GM18519 (cell line): ENCODE data around the gene AFF3.
"Not testable (repeated sequence)": the region's sequence is repeated elsewhere in the genome, so short reads cannot be mapped to it uniquely, and the experiment has no call there.

Experiments
- ATAC-seq: cut with Tn5 transposase; IDR thresholded peaks from one replicate; pipeline ENCODE4 v1.9.1; 2021; ENCODE audit warnings: mild to moderate bottlenecking, moderate library complexity; ENCODE audit not compliant: unreplicated experiment, low FRiP score

AFF3 gene

DNA sequence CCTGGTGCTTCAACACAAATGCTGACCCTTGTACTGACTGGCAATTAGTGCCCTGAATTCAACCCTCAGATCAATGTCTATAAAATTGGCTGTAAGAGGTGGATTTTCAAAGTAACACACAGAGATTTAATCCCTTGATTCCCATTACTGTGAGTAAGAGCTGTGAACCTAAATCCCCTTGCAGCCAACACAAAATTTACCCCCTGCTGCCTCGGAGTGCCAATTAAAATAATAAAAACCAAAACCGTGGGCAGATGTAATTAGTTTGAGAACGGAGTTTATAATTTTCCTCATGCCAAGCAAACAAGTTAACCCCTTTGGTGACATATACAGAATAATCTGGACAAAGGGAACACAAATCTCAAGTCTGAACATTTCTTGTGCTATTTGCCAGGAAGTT lies 596.8 kb downstream of the AFF3 start:
- no peak for ATAC-seq

DNA sequence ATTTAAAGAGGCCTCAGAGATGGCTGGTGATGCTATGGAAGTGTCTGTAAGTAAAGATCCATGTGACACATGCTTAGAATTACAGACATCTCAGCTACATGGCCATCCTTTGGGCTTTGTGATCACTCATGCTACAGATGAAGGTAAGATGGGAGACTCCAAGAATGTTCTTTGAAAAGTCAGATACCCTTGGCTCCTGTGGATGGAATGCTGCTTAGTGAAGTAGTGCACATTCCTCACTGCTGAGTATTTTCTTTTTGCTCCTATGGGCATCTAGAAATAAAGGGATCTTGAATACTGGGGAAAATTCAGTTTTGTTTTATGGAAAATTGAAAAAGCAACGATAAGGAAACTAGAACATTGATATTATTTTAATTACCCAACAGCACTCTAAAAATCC lies 597.3 kb downstream of the AFF3 start:
- ATAC-seq = no peak

GRCh38 chr2:99544608-99545007 lies 597.8 kb downstream of the AFF3 start:
- no peak for ATAC-seq

- no peak for ATAC-seq
Observed at GRCh38 chr2:99543247-99543646, 599.1 kb downstream of the AFF3 start.

GRCh38 chr2:99537910-99538485 lies 604.4 kb downstream of the AFF3 start:
- no peak for ATAC-seq

DNA sequence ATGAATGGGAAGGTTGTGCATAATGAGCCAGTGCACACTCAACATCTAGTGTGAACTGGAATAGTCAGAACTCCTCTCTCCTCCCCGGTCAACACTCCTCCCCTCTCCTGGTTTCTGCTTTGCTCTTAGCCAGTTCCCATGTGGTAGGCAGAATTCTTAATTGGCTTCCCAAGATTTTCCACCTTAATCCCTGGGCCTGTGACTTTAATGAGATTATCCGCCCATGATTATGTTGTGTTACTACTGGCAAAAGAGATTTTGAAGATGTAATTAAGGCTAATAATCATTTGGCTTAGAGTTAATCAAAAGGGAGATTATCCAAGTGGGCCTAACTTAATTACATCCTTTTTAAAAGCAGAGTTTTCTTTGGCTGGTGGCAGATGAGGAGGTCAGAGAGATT lies 618.3 kb downstream of the AFF3 start:
- ATAC-seq = no peak

- no peak for ATAC-seq
Observed at GRCh38 chr2:99522157-99522556, 620.2 kb downstream of the AFF3 start.

DNA sequence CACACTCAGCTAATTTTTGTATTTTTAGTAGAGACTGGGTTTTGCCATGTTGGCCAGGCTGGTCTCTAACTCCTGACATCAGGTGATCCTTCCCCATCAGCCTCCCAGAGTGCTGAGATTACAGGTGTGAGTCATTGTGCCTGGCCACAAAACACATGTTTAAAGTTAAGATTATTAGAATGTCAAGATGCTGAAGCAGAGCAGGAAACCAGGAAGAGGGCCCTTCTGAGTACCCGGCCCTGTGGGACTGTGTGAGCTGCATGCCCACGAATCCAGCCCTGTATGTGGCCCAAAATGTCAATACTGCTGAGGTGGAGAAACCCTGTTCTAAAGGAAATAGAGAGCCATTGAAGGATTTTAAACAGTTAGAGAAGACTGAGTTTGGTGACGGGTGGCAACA lies 621.6 kb downstream of the AFF3 start:
- no peak for ATAC-seq

GRCh38 chr2:99520195-99520594 lies 622.2 kb downstream of the AFF3 start:
- ATAC-seq = no peak

DNA sequence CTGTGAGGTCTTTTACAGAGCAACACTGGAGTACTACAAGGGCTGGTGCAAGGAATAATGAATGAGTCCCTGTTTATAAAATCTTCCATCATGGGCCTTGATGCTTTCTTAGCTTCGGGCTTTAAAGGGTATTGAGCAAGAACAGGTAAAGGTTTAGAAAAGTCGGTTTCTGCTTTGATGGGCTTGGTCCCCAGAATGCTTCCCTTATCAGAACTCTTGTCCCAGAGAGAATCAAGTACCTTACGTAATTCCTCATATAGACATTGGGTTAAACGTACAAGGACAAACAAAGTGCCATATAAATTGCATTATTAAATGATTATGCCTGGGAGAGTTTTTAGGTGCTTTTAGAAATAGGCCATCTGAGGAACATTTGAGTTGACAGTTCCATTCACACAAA lies 628.0 kb downstream of the AFF3 start:
- no peak for ATAC-seq

- no peak for ATAC-seq
Observed at GRCh38 chr2:99512181-99512591, 630.2 kb downstream of the AFF3 start.

DNA sequence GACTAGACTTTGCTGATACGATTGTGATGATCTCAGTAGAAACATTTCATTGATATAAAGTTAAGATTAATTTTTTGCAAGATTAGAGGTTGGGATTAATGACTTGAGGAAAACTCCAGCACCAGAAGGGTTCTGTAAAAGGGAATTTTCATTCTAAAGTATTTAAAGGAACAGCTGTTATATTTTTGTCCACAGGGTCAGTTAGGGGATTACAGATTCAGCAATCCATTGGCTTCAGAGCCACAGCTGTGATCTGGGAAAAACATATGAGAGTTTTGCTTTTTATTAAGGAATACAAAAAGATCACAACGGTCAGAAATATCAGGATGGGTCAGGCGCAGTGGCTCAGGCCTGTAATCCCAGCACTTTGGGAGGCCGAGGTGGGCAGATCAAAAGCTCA lies 633.0 kb downstream of the AFF3 start:
- no peak for ATAC-seq

- no peak for ATAC-seq
Observed at GRCh38 chr2:99507937-99508818, 634.2 kb downstream of the AFF3 start.

- ATAC-seq = no peak
Observed at GRCh38 chr2:99504844-99505584, 637.4 kb downstream of the AFF3 start.

DNA sequence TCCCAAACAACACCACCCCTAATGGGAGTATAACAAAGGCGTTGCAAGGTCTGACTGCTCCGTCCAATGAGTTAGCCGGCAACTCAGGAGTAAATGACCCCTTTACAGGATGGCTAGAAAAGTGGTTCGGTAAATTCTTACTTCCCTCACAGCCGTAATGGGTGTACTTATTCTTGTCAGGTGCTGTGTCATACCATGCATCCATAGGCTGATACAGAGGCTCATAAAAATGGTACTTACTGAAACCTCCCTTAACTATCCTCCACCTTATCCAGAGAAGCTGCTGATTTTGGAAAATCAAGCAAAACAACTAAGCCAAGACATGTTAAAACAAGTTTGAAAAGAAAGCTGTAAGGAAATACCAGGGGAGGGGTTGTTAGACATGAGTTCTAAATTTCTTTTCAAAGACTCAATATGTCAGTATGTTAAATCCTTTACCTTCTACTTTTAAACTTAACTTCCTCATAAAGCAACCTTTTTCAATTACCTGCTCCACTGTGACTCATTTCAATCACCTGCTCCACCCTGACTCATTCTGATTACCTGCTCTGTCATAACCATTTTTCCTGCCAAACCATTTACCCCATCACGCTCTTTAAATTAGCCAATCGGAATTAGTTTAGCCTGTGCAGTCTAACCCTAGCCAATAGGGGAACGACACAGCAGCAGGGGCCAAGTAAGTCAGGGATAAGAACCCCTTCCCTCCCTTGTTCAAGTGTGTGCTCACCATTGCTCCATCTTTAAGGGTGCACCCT lies 638.6 kb downstream of the AFF3 start:
- ATAC-seq = not testable (repeated sequence)

DNA sequence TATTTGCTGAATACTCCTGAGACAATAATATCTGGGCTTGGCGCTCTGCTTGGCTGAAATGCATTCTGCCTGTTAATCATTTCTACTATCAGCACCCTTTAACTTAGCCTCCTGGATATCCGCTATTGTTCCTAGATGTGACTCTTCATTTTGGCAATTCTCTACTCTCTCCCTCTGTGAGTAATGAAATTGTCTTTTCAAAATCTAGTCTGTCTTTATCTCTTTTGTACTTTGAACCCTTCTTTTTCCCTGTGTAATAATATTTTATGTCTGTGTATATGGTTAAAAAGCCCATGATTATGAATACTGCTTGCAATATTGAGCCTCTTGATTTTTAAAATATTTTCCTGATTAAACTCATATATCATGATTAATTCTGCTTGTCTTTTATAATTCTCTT lies 646.4 kb downstream of the AFF3 start:
- ATAC-seq = no peak
